Measurements from ENCODE around the gene MPRIP. TPM values are rescaled to one million over a fixed set of nuclear protein-coding genes. Genes with fewer than 3 reads are reported as not detected.

MPRIP gene
- total and polyA plus RNA-seq, 7 donors = 43.2 to 113 (median 77.4) TPM

DNA sequence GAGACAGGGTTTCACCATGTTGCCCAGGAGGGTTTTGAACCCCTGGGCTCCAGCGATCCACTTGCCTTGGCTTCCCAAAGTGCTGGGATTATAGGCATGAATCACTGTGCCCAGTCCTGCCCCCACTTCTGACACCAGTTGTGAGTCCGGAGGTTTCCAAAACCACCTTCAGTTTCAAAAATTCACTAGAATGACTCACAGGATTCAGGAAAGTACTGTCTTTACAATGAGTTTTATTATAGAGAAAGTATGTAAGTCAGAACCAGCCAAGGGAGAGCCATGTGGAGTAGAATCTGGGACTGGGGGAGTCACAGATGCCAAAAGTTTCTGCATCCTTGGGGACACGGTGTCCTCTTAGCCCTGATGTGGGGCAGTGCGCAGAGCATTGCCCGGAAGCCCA lies 108.8 kb downstream of the MPRIP start:
- Histone ChIP-seq H3K27ac (peak overlapping the region; percentile 73 to 84 (median 77)), H3K9me3 (no peaks in the 10 kb centered on the region), H3K4me3 (no peak overlapping the region), H3K36me3 (peaks cover 22 to 80% (median 40%) of the 10 kb centered on the region in 4 donors), H3K4me1 (peaks cover 0 to 31% (median 24%) of the 10 kb centered on the region in 4 donors), H3K27me3 (no peaks in the 10 kb centered on the region)
- intact Hi-C loops (cut with DNase I) = loop anchor here (5.0 kb wide), 2 partner anchors 51 to 149 kb away; no protein-coding TSS in a partner anchor
- no peak for DNase-seq
- TF ChIP-seq, protein P1, sequence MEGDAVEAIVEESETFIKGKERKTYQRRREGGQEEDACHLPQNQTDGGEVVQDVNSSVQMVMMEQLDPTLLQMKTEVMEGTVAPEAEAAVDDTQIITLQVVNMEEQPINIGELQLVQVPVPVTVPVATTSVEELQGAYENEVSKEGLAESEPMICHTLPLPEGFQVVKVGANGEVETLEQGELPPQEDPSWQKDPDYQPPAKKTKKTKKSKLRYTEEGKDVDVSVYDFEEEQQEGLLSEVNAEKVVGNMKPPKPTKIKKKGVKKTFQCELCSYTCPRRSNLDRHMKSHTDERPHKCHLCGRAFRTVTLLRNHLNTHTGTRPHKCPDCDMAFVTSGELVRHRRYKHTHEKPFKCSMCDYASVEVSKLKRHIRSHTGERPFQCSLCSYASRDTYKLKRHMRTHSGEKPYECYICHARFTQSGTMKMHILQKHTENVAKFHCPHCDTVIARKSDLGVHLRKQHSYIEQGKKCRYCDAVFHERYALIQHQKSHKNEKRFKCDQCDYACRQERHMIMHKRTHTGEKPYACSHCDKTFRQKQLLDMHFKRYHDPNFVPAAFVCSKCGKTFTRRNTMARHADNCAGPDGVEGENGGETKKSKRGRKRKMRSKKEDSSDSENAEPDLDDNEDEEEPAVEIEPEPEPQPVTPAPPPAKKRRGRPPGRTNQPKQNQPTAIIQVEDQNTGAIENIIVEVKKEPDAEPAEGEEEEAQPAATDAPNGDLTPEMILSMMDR (IDR thresholded peaks at IDR 0.05) = no peak
- TF ChIP-seq POLR2AphosphoS5 (IDR thresholded peaks at IDR 0.05) = no peak
- TF ChIP-seq POLR2A (IDR thresholded peaks at IDR 0.05) = no peak
- no peak for TF ChIP-seq EP300 (IDR thresholded peaks at IDR 0.05)
- WGBS, 2 donors = 93% methylated on average over 5 of the region's 5 CpGs

DNA sequence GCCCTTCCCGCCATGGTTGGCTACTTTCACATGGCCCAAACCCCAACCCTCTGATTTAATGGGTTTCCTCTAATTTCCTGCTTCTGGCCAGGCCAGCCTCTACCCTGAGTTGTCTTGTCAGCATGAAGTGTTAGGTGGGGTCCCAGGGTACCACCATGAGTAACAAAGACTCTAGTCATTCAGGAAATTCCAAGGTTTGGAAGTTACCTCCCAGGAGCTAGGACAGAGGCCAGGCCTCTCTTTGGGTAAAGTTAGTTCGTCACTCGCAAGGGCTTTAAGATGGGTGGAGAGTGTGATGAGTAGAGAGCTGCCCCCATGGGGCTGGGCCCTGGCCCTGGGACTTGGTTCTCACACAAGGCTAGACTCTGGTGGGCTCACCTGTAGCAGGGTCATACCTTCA lies 109.3 kb downstream of the MPRIP start:
- no peak for DNase-seq
- no peaks in the 10 kb centered on the region for H3K9me3 ChIP-seq
- peaks cover 0 to 36% (median 24%) of the 10 kb centered on the region in 4 donors for H3K4me1 ChIP-seq
- H3K4me3 ChIP-seq = no peak overlapping the region
- H3K36me3 ChIP-seq = peaks cover 17 to 80% (median 40%) of the 10 kb centered on the region in 4 donors
- intact Hi-C loops (cut with DNase I) = loop anchor here (5.0 kb wide), 2 partner anchors 51 to 149 kb away; no protein-coding TSS in a partner anchor
- TF ChIP-seq POLR2AphosphoS5 (IDR thresholded peaks at IDR 0.05) (no peak), EP300 (IDR thresholded peaks at IDR 0.05) (no peak), POLR2A (IDR thresholded peaks at IDR 0.05) (no peak)
- TF ChIP-seq, protein P1 (IDR thresholded peaks at IDR 0.05) = no peak
- 90 to 98% methylated on average over 3 of the region's 3 CpGs for WGBS, 2 donors
- H3K27me3 ChIP-seq = no peaks in the 10 kb centered on the region
- peak overlapping the region; percentile 73 to 84 (median 77) for H3K27ac ChIP-seq

DNA sequence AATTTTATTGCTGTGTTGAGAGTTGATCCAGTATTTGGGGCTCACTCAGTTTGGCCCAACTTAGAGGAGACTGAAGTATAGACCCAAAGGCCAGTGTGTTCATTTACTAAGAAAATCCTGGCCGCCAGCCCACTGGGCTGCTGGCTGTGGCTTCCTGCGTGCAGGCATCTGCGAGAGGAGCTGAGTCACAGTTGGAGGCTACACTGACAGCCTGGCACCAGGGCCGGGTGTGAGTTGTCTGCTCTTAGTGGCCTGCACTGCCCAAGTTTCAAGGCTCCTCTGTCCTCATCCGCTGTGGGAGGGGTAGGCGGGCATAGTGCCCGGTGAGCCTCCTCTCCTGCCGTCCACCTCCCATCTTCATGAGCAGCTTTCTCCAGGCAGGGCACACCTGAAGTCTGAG lies 109.7 kb downstream of the MPRIP start:
- DNase-seq = peak; percentile 96
- Histone ChIP-seq H3K4me1 (peaks cover 0 to 36% (median 24%) of the 10 kb centered on the region in 4 donors), H3K27me3 (no peaks in the 10 kb centered on the region), H3K27ac (peak overlapping the region; percentile 73 to 84 (median 77)), H3K4me3 (no peak overlapping the region), H3K36me3 (peaks cover 13 to 80% (median 40%) of the 10 kb centered on the region in 4 donors), H3K9me3 (no peaks in the 10 kb centered on the region)
- intact Hi-C loops (cut with DNase I) = loop anchor here (5.0 kb wide), 2 partner anchors 50 to 150 kb away; no protein-coding TSS in a partner anchor
- TF ChIP-seq POLR2AphosphoS5 (IDR thresholded peaks at IDR 0.05) (peak in 3 of 4 donors; percentile 43 to 55 (median 55)), EP300 (IDR thresholded peaks at IDR 0.05) (no peak)
- 58 to 80% methylated on average over 8 of the region's 8 CpGs for WGBS, 2 donors

DNA sequence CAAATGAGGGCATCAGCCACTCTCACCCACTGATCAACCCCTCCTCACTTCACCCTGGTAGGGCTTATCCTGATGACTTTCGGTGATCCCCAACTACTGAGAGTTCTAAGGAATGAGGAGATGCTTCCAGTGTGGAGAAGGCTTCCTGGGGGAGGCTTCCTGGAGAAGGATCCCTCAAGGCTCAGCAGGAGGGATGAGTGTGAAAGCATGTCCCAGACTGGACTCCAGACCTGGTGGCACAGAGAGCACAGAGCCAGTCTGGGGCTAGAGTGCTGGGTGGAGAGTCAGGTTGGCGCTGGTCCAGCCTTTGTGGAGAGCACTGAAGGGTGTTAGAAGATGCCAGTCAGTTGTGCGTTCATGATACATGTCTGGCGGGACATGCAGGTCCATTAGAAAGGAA lies 110.1 kb downstream of the MPRIP start:
- intact Hi-C loops (cut with DNase I) = loop anchor here (5.0 kb wide), 2 partner anchors 50 to 150 kb away; no protein-coding TSS in a partner anchor
- 91 to 92% methylated on average over 4 of the region's 4 CpGs for WGBS, 2 donors
- TF ChIP-seq POLR2A (IDR thresholded peaks at IDR 0.05) = no peak
- no peak for TF ChIP-seq EP300 (IDR thresholded peaks at IDR 0.05)
- TF ChIP-seq, protein P1 (IDR thresholded peaks at IDR 0.05) = no peak
- TF ChIP-seq POLR2AphosphoS5 (IDR thresholded peaks at IDR 0.05) = no peak
- H3K4me3 ChIP-seq = no peak overlapping the region
- peaks cover 10 to 80% (median 40%) of the 10 kb centered on the region in 4 donors for H3K36me3 ChIP-seq
- DNase-seq = no peak
- peaks cover 0 to 36% (median 24%) of the 10 kb centered on the region in 4 donors for H3K4me1 ChIP-seq
- H3K9me3 ChIP-seq = no peaks in the 10 kb centered on the region
- no peaks in the 10 kb centered on the region for H3K27me3 ChIP-seq
- peak overlapping the region; percentile 73 to 84 (median 77) for H3K27ac ChIP-seq

DNA sequence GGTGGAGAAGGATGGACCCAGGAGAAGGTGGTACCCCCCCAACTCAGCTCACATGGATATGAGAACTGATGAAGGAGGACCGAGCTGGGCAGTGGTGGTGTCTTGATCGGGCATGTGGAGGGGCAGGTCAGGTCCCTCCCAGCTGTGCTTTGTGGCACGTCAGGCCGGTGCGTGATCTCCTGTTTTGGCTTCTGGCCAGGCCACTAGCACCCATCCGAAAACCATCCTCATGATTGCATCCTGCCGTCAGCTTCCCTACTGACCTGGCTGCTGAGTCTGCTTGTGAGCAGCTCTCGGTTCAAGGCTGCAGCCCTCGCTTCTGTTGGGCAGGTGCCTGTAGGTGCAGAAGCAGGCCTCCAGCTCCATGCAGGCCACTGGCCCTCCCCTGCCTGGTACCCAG lies 110.8 kb downstream of the MPRIP start:
- DNase-seq = no peak
- Histone ChIP-seq H3K27me3 (no peaks in the 10 kb centered on the region), H3K36me3 (peaks cover 10 to 80% (median 43%) of the 10 kb centered on the region in 4 donors), H3K4me3 (no peak overlapping the region), H3K27ac (peak overlapping the region in 2 of 4 donors; percentile 81 to 84), H3K9me3 (no peaks in the 10 kb centered on the region), H3K4me1 (peaks cover 0 to 36% (median 24%) of the 10 kb centered on the region in 4 donors)
- intact Hi-C loops (cut with DNase I) = loop anchor here (5.0 kb wide), 2 partner anchors 49 to 151 kb away; no protein-coding TSS in a partner anchor
- WGBS, 2 donors = 92% methylated on average over 9 of the region's 9 CpGs
- TF ChIP-seq EP300 (IDR thresholded peaks at IDR 0.05) (no peak), POLR2A (IDR thresholded peaks at IDR 0.05) (no peak)
- TF ChIP-seq, protein P1 (IDR thresholded peaks at IDR 0.05) = no peak

Measured in sigmoid colon (tissue), 7 donors.